Inflammatory macrophage (primary cell): ENCODE data around the gene PRKG1.
"Not testable (repeated sequence)": the region's sequence is repeated elsewhere in the genome, so short reads cannot be mapped to it uniquely, and the experiment has no call there.

ENCODE experiments used
- DNase-seq, 2 donors: peaks; one replicate each; pipeline ENCODE4 v3.0.0-alpha.2; 2020 to 2022

PRKG1 gene

DNA sequence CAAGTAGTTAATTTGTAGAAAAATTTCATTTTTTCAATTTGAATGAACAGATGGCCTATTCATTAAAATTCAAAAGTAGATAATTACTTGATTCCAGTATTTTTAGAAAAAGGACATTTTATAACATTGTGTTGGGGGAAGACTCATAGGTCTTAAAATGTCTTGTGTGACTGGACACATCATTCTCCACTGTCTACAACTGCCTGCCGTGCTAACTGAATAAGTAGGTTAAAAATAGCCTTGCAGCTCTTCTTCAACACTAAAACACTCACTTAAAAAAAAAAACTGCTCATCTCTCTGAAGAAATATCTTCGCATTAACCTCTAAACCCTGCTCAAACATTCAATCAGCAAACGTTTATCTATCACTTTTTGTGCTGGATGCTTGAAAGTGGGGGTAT is 371.3 kb downstream of the PRKG1 start:
- DNase-seq, result no peak

DNA sequence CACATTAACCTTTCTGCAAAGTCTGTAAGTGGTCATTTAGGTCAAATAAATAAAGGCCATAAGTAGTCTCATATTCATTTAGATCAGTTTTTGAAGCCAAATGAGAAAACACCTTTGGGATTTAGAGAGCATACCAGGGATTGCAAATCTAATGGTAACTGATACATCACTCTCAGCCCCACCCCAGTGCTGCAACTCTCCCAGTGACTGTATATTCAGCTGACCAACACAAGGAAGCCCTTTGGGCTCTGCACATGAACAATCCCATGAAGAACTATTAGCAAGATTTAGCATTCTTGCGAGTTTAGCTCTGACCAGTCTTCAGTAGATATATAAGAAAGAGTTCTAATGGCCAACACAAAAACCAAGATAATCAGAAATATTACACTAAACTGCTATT is 372.8 kb downstream of the PRKG1 start:
- no peak for DNase-seq

DNA sequence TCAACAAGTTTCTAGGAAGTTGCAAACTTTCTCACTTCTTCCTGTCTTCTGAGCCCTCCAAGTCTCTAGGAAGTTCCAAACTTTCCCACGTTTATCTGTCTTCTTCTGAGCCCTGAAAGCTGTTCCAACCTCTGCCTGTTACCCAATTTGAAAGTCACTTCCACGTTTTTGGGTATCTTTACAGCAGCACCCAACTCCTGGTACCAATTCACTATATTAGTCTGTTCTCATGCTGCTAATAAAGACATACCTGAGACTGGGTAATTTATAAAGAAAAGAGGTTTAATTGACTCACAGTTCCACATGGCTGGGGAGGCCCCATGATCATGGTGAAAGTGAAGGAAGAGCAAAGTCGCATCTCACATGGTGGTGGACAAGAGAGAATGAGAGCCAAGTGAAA is 381.5 kb downstream of the PRKG1 start:
- not testable (repeated sequence) for DNase-seq

DNA sequence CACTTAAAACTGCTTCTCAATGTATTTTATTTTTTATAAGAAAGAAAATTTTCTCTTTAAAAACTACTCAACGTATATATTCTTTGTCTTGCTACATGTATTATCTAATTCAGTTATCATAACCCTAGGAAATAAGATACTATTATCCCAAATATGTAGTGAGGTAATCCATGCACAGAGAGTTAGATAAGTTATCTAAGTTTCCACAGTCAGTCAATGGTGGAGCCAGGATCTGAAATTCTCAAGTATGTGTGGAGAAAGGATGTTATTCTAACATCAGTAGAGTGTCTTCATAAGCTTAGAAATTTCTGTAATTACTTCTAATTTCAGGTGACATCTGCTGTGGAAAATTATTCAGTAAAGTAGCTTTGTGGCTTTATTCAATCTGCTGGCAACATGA is 385.2 kb downstream of the PRKG1 start:
- no peak for DNase-seq

DNA sequence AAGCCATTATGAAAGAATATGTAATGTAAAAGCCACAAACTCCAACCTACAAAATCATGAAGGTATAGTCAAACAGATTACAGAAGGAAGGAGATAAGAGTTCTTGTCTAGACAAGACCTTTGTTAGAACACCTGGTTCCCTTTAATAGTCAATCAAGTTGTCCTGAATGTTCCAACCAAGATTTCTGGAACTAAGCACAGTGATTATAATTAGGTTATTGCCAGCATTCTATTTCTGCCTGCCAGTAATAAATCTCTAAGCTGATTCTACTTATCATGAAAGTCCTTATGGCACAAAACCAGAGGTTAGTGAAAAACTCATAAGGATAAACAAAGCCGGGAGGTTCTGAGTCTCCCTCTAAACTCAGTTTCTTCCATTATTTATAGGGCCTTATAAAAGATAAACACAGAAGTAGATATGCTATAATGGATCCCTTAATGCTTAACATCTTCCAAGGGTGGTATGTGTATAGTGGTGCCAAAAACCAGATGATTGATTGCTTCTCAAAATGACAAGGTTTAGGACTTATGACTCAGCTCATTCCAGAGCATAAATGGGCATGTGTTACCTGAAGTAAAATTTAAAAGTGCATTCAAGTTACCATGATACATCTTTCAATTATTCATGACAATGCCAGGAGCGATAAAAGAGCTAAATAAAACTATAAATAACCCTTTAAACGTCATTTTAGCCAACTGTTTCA is 387.9 kb downstream of the PRKG1 start:
- no peak for DNase-seq

DNA sequence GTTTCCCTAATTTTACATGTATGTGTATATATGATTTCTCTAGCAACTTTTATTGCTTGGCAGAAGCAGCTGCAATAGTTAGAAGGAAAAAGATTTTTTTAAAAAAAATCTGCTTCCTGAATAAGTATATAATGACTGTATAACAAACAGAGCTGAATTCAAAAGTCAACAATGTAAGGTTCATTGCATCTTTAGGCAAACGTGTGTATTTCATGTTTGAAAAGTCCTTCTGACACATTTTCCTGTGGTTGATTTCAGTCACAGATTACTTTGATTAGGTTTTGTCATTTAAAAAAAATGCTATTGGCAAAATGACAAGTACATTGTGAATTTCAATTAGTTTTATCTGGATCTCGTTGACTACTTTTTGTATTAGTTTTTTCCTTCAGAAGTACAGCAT is 394.1 kb downstream of the PRKG1 start:
- DNase-seq, result no peak

DNA sequence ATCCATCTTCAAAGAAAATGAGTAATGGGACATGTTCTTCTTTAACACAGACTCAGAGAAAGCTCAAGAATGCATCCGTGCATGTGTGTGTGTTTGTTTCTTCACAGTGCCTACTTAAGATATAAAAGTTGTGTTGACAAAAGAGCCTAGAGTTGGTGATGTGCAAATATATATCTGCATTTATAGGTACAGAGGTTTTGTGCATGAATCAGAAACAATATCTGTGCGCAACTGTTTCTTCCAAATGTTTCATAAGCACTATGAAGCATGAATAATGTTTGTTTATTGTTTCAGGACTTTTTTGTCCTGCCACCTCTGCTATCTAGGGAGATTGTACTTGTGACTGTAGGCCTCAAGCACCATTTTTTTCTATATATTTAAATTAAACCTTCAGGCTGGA is 395.4 kb downstream of the PRKG1 start:
- DNase-seq, result no peak

DNA sequence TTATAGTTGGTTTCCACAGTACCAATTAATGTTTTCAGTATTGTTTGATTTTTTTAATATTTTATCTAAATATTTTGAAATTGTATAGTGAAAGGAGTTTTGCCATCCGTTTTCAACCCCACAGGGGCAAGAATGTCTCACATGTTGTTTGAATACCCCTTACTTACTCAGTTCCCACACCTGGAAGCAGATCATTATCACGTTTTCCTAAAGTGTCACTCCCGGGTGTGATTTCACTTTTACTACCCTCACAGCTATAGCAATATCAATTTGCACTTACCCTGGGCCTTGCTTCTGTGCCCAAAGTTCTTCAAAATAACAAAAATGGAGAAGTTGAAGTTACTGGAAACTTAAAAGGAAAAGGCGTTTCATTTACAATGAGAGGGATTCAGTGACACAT is 397.0 kb downstream of the PRKG1 start:
- DNase-seq, result no peak

DNA sequence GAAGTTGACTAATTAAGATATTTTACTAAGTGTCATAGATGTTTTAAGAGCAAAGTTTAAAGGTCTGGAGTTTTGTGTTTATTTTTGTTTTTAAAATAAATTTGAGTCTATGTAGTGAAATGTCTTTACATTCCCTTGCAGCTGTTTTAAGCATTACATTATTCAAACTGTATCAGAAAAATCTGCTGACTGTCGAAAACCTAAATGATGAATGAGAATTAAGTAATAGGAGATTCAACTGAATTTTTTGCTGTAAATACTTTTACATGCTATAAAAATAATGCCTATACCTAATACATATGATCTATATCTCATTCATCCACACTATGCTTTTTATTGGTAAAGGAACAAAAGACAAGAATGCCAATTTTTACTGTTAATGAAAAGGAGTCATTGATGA is 397.9 kb downstream of the PRKG1 start:
- no peak for DNase-seq

DNA sequence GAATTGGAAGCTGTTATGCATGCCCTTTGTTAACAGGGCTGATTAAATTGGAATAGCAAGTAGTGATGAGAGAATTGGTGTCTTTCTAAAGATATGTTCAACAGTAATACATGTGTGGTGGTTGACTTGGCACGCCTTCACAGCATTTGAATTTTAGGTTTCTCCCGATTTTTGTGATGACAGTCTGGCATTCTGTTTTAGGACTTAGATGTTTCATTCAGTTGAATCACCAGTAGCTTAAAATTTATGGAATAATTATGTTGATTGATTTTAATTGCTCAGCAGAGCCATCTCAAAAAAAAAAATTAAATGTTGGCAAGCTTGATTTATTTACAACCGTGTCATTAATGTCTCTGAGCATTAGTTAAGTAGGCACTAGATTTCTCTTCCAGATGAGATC is 405.4 kb downstream of the PRKG1 start:
- no peak for DNase-seq

DNA sequence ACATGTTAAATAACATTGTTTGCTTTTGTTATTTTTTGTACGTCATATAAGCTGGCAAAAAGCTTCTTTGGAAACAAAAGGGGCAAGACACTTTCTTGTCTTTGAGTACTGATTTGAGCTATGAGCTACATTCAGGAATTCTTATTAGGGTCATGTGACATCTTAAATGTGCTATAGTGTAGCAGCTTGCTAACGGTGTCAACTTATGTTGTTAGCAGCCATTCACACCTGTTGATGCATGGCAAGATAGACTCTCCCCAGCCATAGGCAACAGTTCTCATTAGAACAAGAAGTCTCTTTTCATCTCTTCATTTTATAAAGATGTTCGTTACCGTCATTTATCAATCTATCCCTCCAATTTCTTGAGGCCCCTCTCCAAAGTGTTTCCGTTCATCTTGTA is 411.4 kb downstream of the PRKG1 start:
- no peak for DNase-seq

DNA sequence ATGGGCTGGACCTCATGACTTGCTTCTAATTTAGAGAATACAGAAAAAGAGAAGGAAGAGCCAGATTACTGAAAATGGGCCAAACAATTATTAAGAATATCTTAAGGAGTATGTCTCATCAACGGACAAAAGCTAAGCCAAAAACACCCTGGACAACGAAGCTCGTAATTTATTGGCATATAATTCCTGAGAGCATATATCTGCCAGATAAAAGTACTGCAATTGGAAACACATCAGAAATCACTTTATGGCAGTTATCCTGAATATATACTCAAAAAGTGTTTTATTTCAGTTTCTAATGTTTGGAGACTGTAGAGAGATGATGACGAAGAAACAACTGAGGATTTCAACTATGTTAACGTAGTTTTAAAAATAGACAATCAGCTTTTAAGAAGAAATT is 413.3 kb downstream of the PRKG1 start:
- no peak for DNase-seq

DNA sequence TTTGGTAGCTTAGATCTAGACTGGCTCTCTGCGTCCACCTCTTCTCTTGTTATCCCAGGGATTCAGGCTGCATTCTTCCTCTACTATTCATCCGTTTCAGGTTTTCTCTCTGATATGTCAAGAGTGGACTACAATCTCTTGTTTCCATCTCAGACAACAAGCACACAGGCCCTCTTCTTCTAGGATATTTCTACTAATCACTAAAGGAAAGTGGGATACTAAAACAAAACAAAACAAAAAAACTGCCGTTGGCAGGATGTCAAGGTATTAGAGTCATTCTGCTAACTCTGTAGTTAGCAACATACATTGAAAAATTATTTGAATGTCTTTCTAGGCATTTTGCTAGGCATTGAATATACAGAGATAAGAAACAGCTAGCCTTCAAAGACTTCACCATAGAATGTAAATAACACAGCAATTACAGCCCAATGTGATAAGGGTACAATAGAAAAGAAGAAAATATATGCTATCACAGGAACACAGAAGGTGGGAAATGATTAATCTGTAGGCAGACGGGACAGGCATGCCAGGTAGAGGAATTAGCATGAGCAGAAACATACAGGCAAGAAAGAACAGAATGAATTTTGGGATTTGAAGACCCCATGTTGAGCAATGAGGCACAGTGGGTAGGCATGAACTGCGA is 414.6 kb downstream of the PRKG1 start:
- DNase-seq, result no peak

DNA sequence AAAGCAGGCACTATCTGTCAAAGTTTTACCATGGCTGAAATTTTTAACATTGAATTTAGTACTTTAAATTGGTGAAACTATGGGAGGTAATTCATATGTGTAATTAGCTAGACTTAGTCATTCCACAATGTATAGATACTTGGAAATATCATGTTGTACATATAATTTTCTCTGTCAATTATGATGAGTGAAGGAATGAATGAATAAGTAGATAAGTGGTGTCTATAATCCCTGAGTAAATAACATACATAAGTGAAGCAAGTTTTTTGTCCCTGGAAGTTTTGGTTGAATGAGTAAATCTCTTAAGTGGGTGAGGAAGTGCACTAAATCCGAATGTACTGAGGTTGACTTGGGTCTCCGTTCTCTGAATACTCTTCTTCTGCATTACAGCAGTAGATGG is 424.1 kb downstream of the PRKG1 start:
- no peak for DNase-seq

DNA sequence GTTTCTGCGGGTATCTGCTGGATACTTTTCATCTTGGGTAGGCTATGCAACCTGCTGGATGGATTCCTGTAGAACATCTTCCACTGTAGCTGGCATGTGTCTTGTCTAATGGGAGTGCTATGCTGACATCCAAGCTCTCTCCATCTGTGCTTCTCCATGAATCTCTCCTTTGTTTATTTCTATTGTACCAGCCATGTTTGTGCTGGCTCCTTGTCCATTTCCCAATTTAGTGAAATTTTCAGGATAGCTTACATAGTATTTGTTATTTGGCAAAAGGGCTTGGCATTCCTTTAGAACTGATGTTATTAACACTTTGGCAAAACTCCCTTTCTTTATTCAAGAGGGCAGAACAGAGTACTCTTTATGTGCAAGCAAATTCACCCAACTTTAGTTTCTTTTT is 427.1 kb downstream of the PRKG1 start:
- no peak for DNase-seq

DNA sequence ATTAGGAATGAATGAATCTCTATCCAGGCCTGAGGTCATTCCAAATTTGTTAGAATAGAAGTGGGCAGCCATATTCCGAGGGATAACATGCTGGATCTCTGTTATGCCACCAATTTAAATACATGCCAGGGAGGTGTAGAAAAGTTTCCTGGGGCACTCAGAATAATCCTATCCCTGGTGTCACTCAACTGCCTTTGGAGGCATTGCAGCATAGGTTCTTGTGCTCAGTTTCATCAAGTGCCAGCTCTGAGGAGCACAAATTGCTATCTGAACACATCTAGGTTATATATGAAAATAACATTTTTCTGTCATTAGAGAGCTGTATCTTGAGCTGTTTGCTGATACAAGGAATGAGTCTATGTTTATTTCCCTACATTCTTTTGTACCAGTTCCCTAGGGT is 427.8 kb downstream of the PRKG1 start:
- no peak for DNase-seq

DNA sequence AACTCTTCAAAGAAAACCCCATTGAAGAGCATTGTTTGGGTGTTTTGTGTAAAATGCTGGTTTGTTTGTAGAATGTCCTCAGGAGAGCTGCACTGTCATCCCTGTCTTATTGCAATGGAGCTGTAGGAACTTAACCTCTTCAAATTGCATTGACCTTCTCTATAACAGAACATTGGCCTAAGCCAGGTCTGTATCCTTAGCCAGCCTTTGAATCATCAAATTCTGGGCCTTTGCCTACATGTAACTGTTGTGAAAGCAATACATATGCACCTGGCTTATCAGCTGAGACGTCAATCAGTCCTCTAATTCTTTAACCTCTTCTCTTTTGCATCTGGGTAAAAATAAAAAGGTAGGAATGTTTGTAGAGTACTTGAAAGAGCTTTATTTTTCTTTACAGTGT is 429.1 kb downstream of the PRKG1 start:
- no peak for DNase-seq

DNA sequence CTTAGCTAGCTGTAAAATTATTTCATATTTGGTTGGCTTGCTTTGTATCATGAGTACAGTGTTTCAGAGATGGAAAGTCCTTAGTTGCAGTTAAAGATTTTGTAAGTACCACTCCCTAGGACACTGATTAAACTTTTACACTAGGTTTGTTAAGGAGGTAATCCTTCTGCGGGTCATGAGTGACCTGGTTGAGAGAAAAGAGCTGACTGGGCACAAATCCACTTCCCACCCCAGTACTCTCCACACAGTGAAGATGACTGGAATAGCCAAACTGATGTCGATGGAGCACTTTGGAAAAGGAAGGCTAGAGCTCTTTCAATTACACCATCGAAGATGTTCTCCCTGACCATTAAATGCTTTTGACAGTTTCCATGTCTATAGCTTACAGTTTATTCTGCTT is 433.2 kb downstream of the PRKG1 start:
- DNase-seq, result no peak

DNA sequence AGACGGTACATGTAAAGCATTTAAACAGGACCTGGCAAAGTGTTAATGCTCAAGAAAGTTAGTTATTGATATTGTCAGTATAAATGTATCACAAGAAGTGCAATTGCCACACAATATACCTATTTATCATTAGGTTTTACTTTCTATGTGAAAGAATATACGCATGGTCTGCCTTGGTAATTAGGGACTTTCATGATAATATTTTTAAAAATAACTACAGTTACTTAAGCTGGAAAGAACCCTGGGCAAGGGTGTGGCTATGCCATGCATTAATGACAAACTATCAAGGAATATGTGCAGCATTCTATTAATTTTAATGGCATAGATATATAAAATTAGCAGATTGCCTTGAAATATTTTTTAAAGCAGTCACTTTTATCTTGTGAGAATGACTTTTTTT is 433.9 kb downstream of the PRKG1 start:
- DNase-seq, result no peak

DNA sequence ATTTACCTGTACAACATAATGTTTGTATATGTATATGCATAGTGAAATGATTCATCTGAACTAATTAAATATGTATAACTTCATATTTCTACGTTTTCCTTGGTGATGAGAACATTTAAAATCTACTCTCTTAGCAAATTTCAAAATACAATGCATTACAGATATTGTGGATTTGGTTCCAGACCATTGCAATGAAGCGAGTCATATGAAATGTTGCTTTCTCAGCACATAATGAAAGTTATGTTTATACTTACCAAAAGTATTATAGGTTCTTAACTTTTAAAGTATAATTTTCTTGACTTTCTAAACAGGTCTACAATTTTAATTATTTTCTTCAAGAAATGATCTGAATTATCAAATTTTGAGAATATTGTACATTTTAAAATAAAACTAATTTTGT is 435.9 kb downstream of the PRKG1 start:
- no peak for DNase-seq

DNA sequence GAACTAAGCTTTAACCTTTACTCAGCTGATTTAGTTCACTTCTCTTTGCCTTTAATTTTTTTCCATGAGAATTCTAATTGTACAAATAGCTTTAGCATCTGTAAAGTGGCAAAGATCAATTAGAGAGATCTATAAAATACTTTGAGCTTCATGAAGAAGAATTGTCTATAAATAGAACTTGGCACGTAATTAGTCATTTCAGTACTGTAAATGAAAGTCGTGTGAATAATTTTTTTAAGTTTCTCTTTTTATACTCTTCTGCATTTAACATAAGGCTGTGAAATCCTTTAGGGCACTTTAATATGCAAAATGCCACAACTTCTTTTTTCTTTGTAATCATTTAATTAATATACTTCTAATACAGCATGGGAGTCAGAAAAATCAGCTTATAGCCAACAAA is 447.3 kb downstream of the PRKG1 start:
- no peak for DNase-seq

DNA sequence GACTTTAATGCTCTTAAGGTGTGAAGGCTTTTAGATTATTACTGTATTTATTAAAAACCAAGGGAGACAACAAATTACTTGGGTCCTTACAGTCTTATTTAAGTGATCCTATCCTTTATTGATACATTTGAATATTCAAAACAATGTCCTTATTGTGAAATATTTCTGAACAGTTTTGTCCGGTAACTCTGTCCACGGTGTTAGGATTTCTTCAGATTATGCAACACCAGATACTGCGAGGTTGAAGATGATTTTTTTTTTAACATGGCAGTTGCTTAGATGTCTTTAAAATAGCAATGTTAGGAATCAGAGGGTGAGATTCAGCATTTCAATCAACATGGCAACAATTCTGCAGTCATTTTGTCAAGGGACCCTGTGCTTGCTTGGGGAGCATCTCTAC is 448.6 kb downstream of the PRKG1 start:
- no peak for DNase-seq

DNA sequence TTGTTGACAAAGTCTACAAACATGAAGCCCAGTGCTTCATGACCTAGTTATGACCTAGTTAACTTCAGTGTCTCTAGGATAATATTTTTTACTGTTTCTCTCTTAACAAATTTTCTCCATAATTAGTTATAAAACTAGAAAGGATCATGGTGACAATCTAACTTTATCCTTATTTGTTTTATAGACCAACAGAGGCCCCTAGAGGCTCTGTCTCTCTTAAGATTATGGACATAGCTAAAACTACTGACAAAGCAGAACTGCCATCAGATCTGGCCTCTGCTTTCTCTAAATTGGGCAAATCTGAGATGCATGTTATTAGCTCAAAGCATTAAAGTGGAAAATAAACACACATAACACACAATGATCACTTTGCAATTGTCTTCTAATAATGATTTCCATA is 449.2 kb downstream of the PRKG1 start:
- no peak for DNase-seq

DNA sequence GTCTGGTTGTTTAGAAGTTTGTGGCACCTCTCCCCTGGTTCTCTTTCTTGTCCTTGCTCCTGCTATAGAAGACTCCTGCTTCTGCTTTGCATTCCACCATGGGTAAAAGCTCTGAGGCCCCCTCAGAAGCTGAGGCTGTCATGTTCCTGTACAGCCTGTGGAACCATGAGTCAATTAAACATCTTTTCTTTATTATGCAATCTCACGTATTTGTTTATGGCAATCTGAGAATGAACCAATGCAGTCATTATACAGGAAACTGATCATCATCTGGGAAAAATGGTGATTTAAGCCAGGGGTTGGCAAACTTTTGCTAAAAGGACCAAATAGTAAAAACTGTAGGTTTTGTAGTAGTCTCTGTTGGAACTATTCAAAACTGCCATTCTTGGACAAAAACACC is 449.8 kb downstream of the PRKG1 start:
- DNase-seq, result no peak
